ENCODE data around the gene ABITRAM.

DNA sequence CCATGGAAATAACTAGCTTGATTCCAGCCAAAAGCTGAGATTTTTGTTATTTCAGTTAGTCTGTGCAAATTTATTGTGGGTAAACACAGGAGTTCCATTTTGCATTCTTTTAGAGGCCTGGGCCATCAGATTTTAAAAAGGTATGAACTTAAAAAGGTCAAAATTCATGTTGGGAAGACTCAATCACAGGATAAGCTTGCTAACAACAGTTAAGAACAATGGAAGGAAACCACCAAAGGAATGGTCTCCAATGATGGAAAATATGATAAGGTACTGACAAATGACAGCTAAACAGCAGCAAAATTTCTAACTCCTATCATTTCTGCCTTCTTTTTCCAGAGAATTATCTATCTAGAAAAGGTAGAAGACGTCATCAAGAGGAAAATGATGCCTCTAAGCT is 16.0 kb downstream of the ABITRAM start:
- TF ChIP-seq POLR2AphosphoS5 (IDR thresholded peaks at IDR 0.05; ENCODE audit: insufficient read depth in 1 of 2, low read depth in 1 of 2) (no peak), CTCF (IDR thresholded peaks at IDR 0.05) (no peak), POLR2A (IDR thresholded peaks at IDR 0.05) (no peak)
